SU-DHL-6 (cell line): ENCODE measurements around the gene TMEM120B.

Source experiments
- H2AFZ ChIP-seq: fragments of 200-600 bp; sonication (generic); 2 replicates; pipeline ENCODE4 v1.6.1; 2014; ENCODE audit warnings: low read depth, mild to moderate bottlenecking, moderate library complexity, mixed read lengths, antibody characterized with exemption, low read length; ENCODE audit not compliant: severe bottlenecking
- H3F3A ChIP-seq: fragments of 200-600 bp; shearing (Covaris generic); 2 replicates; pipeline ENCODE4 v1.6.0; 2016; ENCODE audit warnings: antibody characterized with exemption, mild to moderate bottlenecking; ENCODE audit not compliant: insufficient read depth
- H3K27ac ChIP-seq: fragments of 200-600 bp; sonication (generic); 2 replicates; pipeline ENCODE4 v1.5.1; 2016; ENCODE audit warnings: low read depth, mild to moderate bottlenecking, low read length, moderate library complexity, mixed read lengths
- H3K27me3 ChIP-seq: fragments of 200-600 bp; sonication (generic), shearing (Covaris generic); 2 replicates; pipeline ENCODE4 v1.6.0; 2014; ENCODE audit warnings: mild to moderate bottlenecking, low read length
- H3K36me3 ChIP-seq: fragments of 200-600 bp; sonication (generic); 2 replicates; pipeline ENCODE4 v1.6.1; 2014; ENCODE audit warnings: mild to moderate bottlenecking, low read length, mixed read lengths
- H3K4me2 ChIP-seq: fragments of 300-600, 200-600 bp; shearing (Covaris generic), sonication (generic); 2 replicates; pipeline ENCODE4 v1.6.0; 2014; ENCODE audit warnings: low read length, low read depth, mild to moderate bottlenecking; ENCODE audit not compliant: poor library complexity, severe bottlenecking
- H3K4me3 ChIP-seq: fragments of 200-600 bp; sonication (generic); 2 replicates; pipeline ENCODE4 v1.5.1; 2014; ENCODE audit warnings: antibody characterized with exemption, low read length, mild to moderate bottlenecking, mixed read lengths; ENCODE audit not compliant: insufficient read depth, poor library complexity, severe bottlenecking
- H3K79me2 ChIP-seq: fragments of 200-600 bp; sonication (generic); 2 replicates; pipeline ENCODE4 v1.6.1; 2014; ENCODE audit warnings: mild to moderate bottlenecking, low read length, moderate library complexity; ENCODE audit not compliant: insufficient read depth
- H3K9ac ChIP-seq: fragments of 200-600 bp; sonication (generic); 2 replicates; pipeline ENCODE4 v1.7.0; 2014; ENCODE audit warnings: mild to moderate bottlenecking, low read length
- H3K9me2 ChIP-seq: fragments of 200-600 bp; sonication (generic); replicated peaks from 2 replicates; pipeline ENCODE4 v1.6.1; 2014; ENCODE audit warnings: low read length; ENCODE audit not compliant: insufficient read depth
- H3K9me3 ChIP-seq: fragments of 200-600 bp; sonication (generic); 2 replicates; pipeline ENCODE4 v1.6.1; 2014; ENCODE audit warnings: low read length, mixed read lengths; ENCODE audit not compliant: insufficient read depth
- H4K20me1 ChIP-seq: fragments of 200-600 bp; sonication (generic); 2 replicates; pipeline ENCODE4 v1.6.1; 2014; ENCODE audit warnings: low read depth, mild to moderate bottlenecking, antibody characterized with exemption, low read length, moderate library complexity, mixed read lengths
- CTCF ChIP-seq: fragments of 200-600 bp; sonication (generic); IDR thresholded peaks from one replicate; pipeline ENCODE4 v1.5.1; 2017; ENCODE audit warnings: antibody characterized with exemption, mild to moderate bottlenecking, low read length, moderate library complexity; ENCODE audit not compliant: insufficient read depth, poor library complexity, severe bottlenecking
- EZH2phosphoT487 ChIP-seq: fragments of 200-600 bp; sonication (generic), shearing (Covaris generic); conservative IDR thresholded peaks from 2 replicates; pipeline ENCODE4 v1.6.1; 2018; ENCODE audit warnings: mild to moderate bottlenecking, antibody characterized with exemption, low read length, moderate library complexity, mixed read lengths

Gene TMEM120B

GRCh38 chr12:121823727-121824115, 111.2 kb downstream of the TMEM120B start:
- H3K9ac ChIP-seq, result no peak overlapping the region
- H3K79me2 ChIP-seq, result no peaks in the 10 kb centered on the region
- H3K27ac ChIP-seq, result no peak overlapping the region
- H3F3A ChIP-seq, result no peaks in the 10 kb centered on the region
- H3K9me3 ChIP-seq, result no peaks in the 10 kb centered on the region
- H3K4me2 ChIP-seq, result no peak overlapping the region
- no peaks in the 10 kb centered on the region for H4K20me1 ChIP-seq
- no peak overlapping the region for H2AFZ ChIP-seq
- H3K9me2 ChIP-seq, result no peaks in the 10 kb centered on the region
- no peak for TF ChIP-seq EZH2phosphoT487
- no peaks in the 10 kb centered on the region for H3K27me3 ChIP-seq
- no peak overlapping the region for H3K4me3 ChIP-seq
- H3K36me3 ChIP-seq, result 0 out of 2 replicates have a peak, but pooled peaks cover 2% of the 10 kb centered on the region

- Histone ChIP-seq H3K36me3 (0 out of 2 replicates have a peak, but pooled peaks cover 7% of the 10 kb centered on the region), H2AFZ (no peak overlapping the region), H3K27ac (no peak overlapping the region), H3K9ac (no peak overlapping the region), H3K9me3 (no peaks in the 10 kb centered on the region), H3K4me3 (no peak overlapping the region), H3K9me2 (no peaks in the 10 kb centered on the region), H4K20me1 (no peaks in the 10 kb centered on the region), H3K79me2 (no peaks in the 10 kb centered on the region), H3K27me3 (no peaks in the 10 kb centered on the region), H3F3A (no peaks in the 10 kb centered on the region), H3K4me2 (no peak overlapping the region)
- TF ChIP-seq EZH2phosphoT487, result no peak
- TF ChIP-seq CTCF, result no peak
Measured at GRCh38 chr12:121825041-121825523, 112.5 kb downstream of the TMEM120B start.

- no peak overlapping the region for H3K27ac ChIP-seq
- H3K9me2 ChIP-seq, result no peaks in the 10 kb centered on the region
- H3K4me3 ChIP-seq, result no peak overlapping the region
- no peaks in the 10 kb centered on the region for H3F3A ChIP-seq
- TF ChIP-seq EZH2phosphoT487 (no peak), CTCF (no peak)
- H3K27me3 ChIP-seq, result no peaks in the 10 kb centered on the region
- H2AFZ ChIP-seq, result no peak overlapping the region
- H4K20me1 ChIP-seq, result no peaks in the 10 kb centered on the region
- H3K9me3 ChIP-seq, result no peaks in the 10 kb centered on the region
- H3K4me2 ChIP-seq, result no peak overlapping the region
- peaks cover 12% of the 10 kb centered on the region; the same call in 1 of the 2 replicates for H3K36me3 ChIP-seq
- H3K79me2 ChIP-seq, result no peaks in the 10 kb centered on the region
- no peak overlapping the region for H3K9ac ChIP-seq
Measured at GRCh38 chr12:121826318-121827150, 114.0 kb downstream of the TMEM120B start.
